OCI-M2 (cell line): ENCODE results near the gene FBXO34.
"Not testable (repeated sequence)": the region's sequence is repeated elsewhere in the genome, so short reads cannot be mapped to it uniquely, and the experiment has no call there.

Experiments used
- DNase-seq: peaks from one replicate; lab custom pipeline; 2025; ENCODE audit not compliant: unreplicated experiment; lab: John Stamatoyannopoulos, UW

Gene FBXO34

DNA sequence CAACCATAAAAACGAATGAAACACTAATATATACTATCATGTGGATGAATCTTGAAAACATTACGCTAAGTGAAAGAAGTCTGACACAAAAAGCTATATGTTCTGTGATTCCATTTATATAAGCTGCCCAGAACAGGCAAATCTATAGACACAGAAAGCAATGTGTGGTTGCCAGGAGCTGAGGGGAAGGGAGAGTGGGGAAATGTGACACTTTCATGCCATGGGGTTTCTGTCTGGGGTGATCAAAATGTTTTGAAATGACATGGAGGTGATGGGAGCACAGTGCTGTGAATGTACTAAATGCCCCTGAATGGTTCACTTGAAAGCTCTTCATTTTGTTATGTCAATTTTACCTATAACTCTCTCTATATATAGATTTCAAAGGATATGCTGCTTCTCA, 110.3 kb downstream of the FBXO34 start:
- DNase-seq: no peak

DNA sequence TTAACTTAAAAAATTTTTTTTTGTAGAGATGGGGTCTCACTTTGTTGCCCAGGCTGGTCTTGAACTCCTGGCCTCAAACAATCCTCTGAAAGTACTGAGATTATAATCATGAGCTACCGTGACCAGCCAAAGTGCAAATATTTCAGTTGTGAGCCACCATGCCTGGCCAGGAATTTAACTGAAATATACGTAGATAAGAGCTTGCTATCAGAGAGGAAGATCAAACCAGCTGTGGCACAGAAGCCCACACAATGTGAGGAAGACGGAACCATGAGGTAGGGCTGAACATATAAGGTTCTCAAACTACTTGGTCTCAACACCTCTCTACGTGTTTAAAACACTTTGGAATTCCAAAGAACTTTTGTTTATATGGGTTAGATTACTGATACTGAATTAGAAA, 111.3 kb downstream of the FBXO34 start:
- no peak for DNase-seq

DNA sequence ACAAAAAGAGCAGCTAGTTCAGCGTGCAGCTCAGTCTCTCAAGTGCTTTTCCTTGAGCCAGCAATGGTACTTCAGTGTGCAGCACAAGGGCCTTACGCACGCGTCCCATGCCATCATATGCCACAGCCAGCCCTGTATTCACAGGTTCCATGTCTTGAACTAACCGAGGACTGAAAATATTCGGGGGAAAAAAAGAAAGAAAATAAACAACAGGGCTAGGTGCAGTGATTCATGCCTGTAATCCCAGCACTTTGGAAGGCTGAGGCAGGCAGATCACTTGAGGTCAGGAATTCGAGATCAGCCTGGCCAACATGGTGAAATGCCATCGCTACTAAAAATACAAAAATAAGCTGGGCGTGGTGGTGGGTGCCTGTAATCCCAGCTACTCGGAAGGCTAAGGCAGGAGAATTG, 111.8 kb downstream of the FBXO34 start:
- DNase-seq: not testable (repeated sequence)

DNA sequence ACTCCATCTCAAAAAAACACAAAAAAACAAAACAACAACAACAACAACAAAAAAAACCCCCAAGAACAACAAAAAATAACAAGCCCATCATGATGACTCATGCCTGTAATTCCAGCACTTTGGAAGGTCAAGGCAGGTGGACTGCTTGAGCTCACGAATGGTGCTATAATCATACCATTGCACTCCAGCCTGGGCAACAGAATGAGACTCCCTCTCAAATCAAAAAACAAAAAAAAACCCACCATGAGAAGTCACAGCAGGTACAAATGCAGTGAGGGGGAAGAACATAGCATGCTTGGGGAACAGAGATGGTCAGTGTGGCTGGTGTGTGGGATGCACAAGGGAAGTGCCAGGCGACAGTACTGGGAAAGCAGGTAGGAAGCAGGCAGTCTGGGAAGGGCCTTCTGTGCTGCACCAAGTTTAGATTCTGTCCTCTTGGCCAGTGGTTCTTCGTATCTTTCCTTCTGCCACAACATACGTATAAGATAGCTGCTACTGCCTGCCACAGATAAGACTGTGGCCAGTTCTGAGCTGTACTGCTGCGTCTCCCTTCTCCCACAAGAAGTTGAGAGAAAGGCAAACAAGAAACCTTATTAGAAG, 112.4 kb downstream of the FBXO34 start:
- DNase-seq: peak; percentile 70

DNA sequence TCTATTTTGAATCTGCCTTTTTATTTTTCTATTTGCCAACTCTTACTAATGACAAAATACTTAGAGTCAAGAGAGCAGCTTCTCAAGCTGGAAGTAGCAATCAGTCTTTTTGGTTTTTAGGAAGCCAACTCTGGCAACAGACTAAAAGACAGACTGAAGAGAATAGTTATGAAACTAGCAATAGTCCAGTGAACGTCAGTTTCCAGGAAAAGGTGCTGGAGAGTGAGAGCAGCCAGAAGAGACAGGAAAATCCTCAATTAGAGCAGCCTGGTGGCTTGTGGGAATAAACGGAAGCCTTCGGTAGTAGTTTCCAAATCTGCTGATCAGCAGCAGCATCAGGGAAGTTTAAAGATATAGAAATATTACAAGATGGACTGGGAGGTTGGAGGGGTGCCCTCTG, 113.3 kb downstream of the FBXO34 start:
- no peak for DNase-seq

DNA sequence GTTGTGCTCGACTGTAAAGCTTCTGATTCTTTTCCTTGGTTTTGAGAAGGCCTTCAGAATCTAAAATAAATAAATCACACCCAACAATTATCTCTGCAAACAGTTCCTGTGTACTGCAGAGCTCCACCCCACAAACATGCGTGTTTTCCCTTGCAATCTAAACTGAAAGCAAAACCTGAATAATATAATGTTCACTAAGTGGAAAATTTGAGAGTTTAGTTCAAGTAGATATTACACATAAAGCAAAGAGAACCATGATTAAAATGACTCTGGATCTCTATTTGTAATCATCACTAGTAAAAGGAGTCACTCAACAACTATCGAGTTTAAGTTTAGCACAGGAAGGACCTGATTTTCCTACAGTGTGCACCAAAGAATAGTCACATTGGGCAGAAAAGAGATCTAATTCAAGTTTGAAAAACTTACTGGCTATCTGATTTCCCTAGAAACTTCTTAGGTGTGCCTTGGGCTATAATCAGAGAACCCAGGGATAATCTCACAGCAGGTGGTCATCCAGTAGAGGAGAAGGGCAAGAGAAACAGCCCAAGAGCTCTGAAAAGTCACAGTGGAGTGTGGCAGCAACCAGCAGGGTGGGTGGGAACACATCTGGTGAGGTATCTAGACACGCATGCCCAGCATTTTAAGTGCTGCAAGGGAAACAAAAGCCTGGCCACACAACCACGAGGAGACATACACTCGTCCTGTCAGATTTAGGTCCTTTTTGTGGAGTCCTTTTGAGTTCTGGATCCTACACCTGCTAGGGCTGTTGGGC, 115.0 kb downstream of the FBXO34 start:
- DNase-seq: no peak

DNA sequence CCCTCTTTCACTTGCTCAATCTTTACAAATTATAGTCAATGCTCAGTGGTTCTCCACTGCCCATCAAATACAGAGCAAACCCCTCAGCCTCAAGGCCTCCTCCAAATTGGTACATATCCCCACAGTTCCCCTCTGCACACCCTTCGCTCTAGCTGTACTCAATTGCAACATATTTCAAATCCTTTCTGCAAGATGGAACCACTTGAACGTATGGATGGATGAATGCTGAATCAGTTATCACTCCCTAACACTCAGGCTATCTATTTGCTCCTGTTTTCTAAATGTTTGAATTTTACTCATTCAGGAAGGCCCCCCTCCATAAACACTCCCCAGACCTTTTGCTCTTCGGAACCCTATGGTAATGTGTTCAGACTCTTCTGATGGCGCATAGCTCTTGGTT, 115.9 kb downstream of the FBXO34 start:
- DNase-seq: no peak

DNA sequence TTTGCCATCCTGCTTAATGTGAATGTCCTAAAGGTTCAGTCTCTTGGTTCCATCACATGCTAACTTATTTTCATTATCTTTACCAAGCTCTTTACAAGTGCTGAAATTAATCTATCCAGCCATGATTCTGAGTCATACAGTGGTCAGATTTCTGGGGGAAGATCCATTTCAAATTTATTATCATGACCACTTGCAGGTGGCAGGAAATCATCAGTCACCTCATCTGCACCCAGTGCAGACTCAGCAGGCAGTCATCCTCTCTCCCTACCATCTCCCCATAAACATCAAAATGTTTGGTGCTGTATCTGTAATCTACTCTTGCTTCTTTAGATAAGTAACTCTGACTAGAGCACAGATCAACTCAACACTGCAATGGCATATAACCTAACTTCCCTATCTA, 116.9 kb downstream of the FBXO34 start:
- DNase-seq: no peak

DNA sequence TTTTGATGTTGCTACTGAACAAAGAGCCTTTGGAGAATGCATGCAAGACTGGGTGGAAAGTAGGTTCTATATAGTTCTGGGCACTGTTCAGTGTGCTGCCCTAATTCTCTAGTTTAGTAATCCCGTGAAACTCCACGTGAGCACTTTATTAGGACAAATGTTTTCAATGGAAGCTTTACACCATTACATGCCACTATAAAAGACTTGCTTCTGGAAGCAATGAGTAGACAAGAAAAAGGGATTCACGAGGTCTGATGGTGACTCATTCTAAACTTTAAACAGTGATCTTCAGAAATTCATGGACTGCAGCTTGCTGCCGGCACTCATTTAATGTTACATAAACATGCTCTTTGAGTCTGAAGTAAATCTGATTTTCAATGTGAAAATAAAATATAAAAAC, 118.1 kb downstream of the FBXO34 start:
- no peak for DNase-seq

DNA sequence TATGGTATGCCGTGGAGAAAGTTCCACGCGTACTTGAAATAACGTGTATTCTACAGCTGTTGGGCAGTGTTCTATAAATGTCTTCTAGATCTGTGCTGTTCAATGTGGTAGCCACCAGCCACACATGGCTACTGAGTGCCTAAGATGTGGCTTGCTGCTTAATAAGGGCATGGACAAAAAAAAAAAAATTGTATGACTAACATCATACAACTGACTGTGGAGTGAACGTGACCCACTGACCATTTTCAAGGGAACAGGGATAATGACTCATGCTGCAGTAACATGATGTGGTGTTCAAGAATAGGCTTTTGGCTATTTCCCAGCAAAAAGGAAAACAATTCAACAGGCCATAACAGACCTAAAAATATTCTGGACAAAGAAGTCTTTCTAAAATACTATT, 127.5 kb downstream of the FBXO34 start:
- no peak for DNase-seq

DNA sequence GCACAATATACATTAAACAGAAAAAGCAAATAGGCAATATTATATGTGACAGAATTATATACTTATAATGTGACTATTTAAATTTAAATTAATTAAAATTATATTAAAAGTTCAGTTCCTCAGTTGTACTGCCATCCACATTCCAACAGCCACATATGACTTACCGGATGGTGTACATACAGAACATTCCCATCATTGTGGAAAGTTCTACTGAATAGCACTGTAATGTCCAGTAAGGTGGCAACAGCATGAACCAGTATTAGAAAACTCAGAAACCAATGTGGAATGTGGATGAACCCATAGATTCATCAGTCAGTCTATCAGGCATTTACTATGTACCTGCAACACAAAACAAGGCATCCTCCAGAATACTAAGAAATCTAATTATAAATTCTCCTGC, 128.0 kb downstream of the FBXO34 start:
- no peak for DNase-seq

DNA sequence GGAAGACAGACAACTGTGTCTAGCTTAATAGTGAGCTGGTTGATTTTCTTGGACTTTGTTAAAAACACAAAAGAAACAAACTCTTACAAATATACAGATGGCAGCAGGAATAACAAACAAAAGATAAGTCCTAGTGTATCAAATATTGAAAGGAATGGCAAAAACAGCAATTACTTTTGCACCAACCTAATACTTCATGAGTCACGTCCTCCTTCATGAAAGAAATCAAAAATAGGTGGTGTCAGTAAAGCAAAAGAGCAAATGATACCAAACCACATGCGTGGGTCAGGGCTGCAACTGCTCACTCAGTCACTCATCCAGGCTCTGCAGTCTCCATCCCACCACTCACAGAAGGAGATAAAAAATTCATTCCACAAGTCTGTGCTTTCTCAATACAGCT, 128.6 kb downstream of the FBXO34 start:
- no peak for DNase-seq

DNA sequence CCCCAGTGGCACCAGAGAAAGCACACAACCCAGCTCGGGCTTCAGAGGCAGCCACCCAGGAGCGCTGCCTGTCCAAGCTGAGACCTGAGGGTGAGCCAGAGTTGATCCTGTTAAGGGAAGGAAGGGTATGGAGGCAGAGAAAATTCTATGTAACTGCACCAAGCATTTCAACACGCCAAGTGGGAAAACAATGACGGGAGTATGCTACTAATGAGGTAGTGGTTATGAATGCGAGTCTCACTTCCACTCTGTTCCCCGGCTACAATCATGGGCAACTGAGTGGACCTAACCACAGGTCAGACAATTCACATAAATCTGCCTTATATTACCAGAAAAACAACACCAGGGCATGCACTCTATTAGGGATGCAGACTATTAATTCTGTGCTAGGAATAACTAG, 130.5 kb downstream of the FBXO34 start:
- no peak for DNase-seq
